HepG2 (cell line): ENCODE measurements around the gene ACD. TPM values are rescaled to one million over a fixed set of nuclear protein-coding genes. Genes with fewer than 3 reads are reported as not detected.

ENCODE experiments used
- ATAC-seq: fragments of 200-7000 bp; cut with Tn5 transposase; 3 replicates; pipeline ENCODE4 v1.9.1; 2020; ENCODE audit warnings: mild to moderate bottlenecking, moderate library complexity
- BruUV-seq: library from RNA; stranded (reverse); fragments of 400-500 nt; replicated peaks from 2 replicates; lab custom pipeline; 2021; lab: Mats Ljungman, UMichigan
- CTCF ChIA-PET: fragments of 300-600 bp; formaldehyde crosslinking; extraction: SDS; loops from one replicate; lab custom pipeline; 2021; ENCODE audit warnings: low total read pairs, inconsistent platforms, low intra/inter-chr PET ratio; lab: Yijun Ruan, JAX
- POLR2A ChIA-PET: fragments of 350-600 bp; sonication (Branson Sonifier 250); formaldehyde crosslinking; loops from one replicate; lab custom pipeline; 2020; ENCODE audit warnings: antibody characterized with exemption, inconsistent platforms; lab: Yijun Ruan, JAX
- DNase-seq: peaks from one replicate; pipeline ENCODE4 v3.0.0-alpha.2; 2015; ENCODE audit warnings: low spot score
- FAIRE-seq: peaks from 3 replicates; lab custom pipeline; 2011; peaks lifted over from hg19 to GRCh38; lab: Jason Lieb, UNC
- H2AFZ ChIP-seq: one replicate; pipeline ENCODE4 v1.6.1; 2011; ENCODE audit warnings: low read length, inconsistent platforms
- H3K27ac ChIP-seq: fragments of 300-600 bp; 3 replicates; pipeline ENCODE4 v1.8.0; 2011; ENCODE audit warnings: mixed run types, mild to moderate bottlenecking, mixed read lengths, low read length, inconsistent platforms; ENCODE audit not compliant: insufficient read depth; ENCODE audit errors: extremely low read length
- H3K27me3 ChIP-seq, 2 experiments: fragments of 200-600 bp in 1 of 2; 2 replicates in 1 of 2; 3 replicates in 1 of 2; pipeline versions ENCODE4 v1.6.0 to v1.8.0; 2011; ENCODE audit warnings: low read length in 2 of 2, mild to moderate bottlenecking in 2 of 2, moderate library complexity in 2 of 2, inconsistent platforms in 1 of 2; ENCODE audit not compliant: insufficient read depth in 2 of 2, control insufficient read depth in 1 of 2
- H3K36me3 ChIP-seq, 2 experiments: fragments of 200-600 bp in 1 of 2; replicated peaks in 1 of 2; 2 replicates in 1 of 2; 3 replicates in 1 of 2; pipeline versions ENCODE4 v1.5.1 to v1.8.0; 2011; ENCODE audit warnings: low read length in 2 of 2, inconsistent platforms in 1 of 2; ENCODE audit not compliant: insufficient read depth in 2 of 2, control insufficient read depth in 1 of 2
- H3K4me1 ChIP-seq: 2 replicates; pipeline ENCODE4 v1.5.1; 2012; ENCODE audit warnings: low read length, inconsistent platforms; ENCODE audit not compliant: insufficient read depth
- H3K4me2 ChIP-seq: 2 replicates; pipeline ENCODE4 v1.6.0; 2011; ENCODE audit warnings: low read depth, low read length, inconsistent platforms
- H3K4me3 ChIP-seq, 3 experiments: fragments of 200-600 bp in 1 of 3; sonication (generic), shearing (Covaris generic) in 1 of 3; replicated peaks in 1 of 3; 2 replicates each; pipeline ENCODE4 v1.5.1; 2011 to 2016; ENCODE audit warnings: low read length in 3 of 3, inconsistent platforms in 2 of 3, low read depth in 2 of 3, mild to moderate bottlenecking in 2 of 3, control low read depth in 1 of 3, mixed read lengths in 1 of 3; ENCODE audit not compliant: insufficient read depth in 1 of 3
- H3K79me2 ChIP-seq: one replicate; pipeline ENCODE4 v1.6.1; 2011; ENCODE audit warnings: low read length, inconsistent platforms; ENCODE audit not compliant: insufficient read depth
- H3K9ac ChIP-seq: 2 replicates; pipeline ENCODE4 v1.6.0; 2011; ENCODE audit warnings: mild to moderate bottlenecking, low read depth, low read length, inconsistent platforms; ENCODE audit not compliant: insufficient read depth
- H3K9me3 ChIP-seq: 2 replicates; pipeline ENCODE4 v1.5.1; 2012; ENCODE audit warnings: mild to moderate bottlenecking, low read length
- H4K20me1 ChIP-seq: 2 replicates; pipeline ENCODE4 v1.6.0; 2011; ENCODE audit warnings: inconsistent platforms, mild to moderate bottlenecking, low read length, moderate library complexity; ENCODE audit not compliant: insufficient read depth
- ATRX ChIP-seq: sonication (generic); formaldehyde crosslinking; IDR thresholded peaks from 2 replicates; pipeline ENCODE4 v1.4.0; 2020; ENCODE audit warnings: missing genetic modification reagents, borderline replicate concordance
- BRD4 ChIP-seq: sonication (generic); formaldehyde crosslinking; IDR thresholded peaks from 2 replicates; pipeline ENCODE4 v1.4.0; 2020; ENCODE audit warnings: missing genetic modification reagents
- DNMT1 ChIP-seq: sonication (generic); formaldehyde crosslinking; IDR thresholded peaks from 2 replicates; pipeline ENCODE4 v1.5.1; 2020; ENCODE audit warnings: mild to moderate bottlenecking, missing genetic modification reagents
- ELF1 ChIP-seq: sonication (generic); formaldehyde crosslinking; IDR thresholded peaks from 2 replicates; pipeline ENCODE4 v1.4.0; 2020; ENCODE audit warnings: missing genetic modification reagents
- HNF4A ChIP-seq: sonication (generic); formaldehyde crosslinking; IDR thresholded peaks from 2 replicates; pipeline ENCODE4 v1.4.0; 2020; ENCODE audit warnings: missing genetic modification reagents
- MTERF4 ChIP-seq: sonication (generic); formaldehyde crosslinking; IDR thresholded peaks from 2 replicates; pipeline ENCODE4 v1.8.0; 2023; ENCODE audit warnings: mild to moderate bottlenecking, missing genetic modification reagents
- NFATC3 ChIP-seq: sonication (generic); formaldehyde crosslinking; IDR thresholded peaks from 2 replicates; pipeline ENCODE4 v1.5.1; 2020; ENCODE audit warnings: mild to moderate bottlenecking, missing genetic modification reagents
- RBM22 ChIP-seq: fragments of 200-400 bp; formaldehyde crosslinking; optimal IDR thresholded peaks from 2 replicates; pipeline ENCODE3; 2017; ENCODE audit warnings: mild to moderate bottlenecking, low read length, moderate library complexity
- SCMH1 ChIP-seq: sonication (generic); formaldehyde crosslinking; IDR thresholded peaks from 2 replicates; pipeline ENCODE4 v1.9.0; 2021; ENCODE audit warnings: missing genetic modification reagents, mild to moderate bottlenecking, borderline replicate concordance
- THAP7 ChIP-seq: sonication (generic); formaldehyde crosslinking; IDR thresholded peaks from 2 replicates; pipeline ENCODE4 v1.8.1; 2023; ENCODE audit warnings: mild to moderate bottlenecking, missing genetic modification reagents
- ZNF124 ChIP-seq: sonication (generic); formaldehyde crosslinking; IDR thresholded peaks from 2 replicates; pipeline ENCODE4 v1.4.0; 2020; ENCODE audit warnings: missing genetic modification reagents
- ZNF704 ChIP-seq: sonication (generic); formaldehyde crosslinking; IDR thresholded peaks from 2 replicates; pipeline ENCODE4 v1.8.1; 2023; ENCODE audit warnings: mild to moderate bottlenecking, inconsistent platforms, moderate library complexity, missing genetic modification reagents, borderline replicate concordance
- ZNF776 ChIP-seq: sonication (generic); formaldehyde crosslinking; IDR thresholded peaks from 2 replicates; pipeline ENCODE4 v1.4.0; 2020; ENCODE audit warnings: mild to moderate bottlenecking, missing genetic modification reagents
- WGBS: methylation state at CpG from one replicate; pipeline ENCODE4 v1.1.6; 2017; ENCODE audit warnings: low lambda C conversion rate; 5-methylcytosine and 5-hydroxymethylcytosine counted together
- in situ Hi-C: cut with HindIII; loops from 2 replicates; pipeline ENCODE4 v1.10.0; 2017; ENCODE audit warnings: low pct_unique_long_range_greater_than_20kb; ENCODE audit not compliant: extremely low pct_ligation_motif_present
- intact Hi-C: fragments of 100-400 bp; cut with micrococcal nuclease; formaldehyde crosslinking; loops from one replicate; pipeline ENCODE4 v1.10.0; 2022; ENCODE audit not compliant: unreplicated experiment
- polyA plus RNA-seq, 8 experiments: library from polyadenylated mRNA; depleted of rRNA in 3 of 8; stranded (reverse) in 7 of 8; unstranded in 1 of 8; fragments of >200 nt; fragmentation: Illumina TruSeq in 4 of 8; extraction: Trizol in 4 of 8; gene quantifications; 2 replicates each; pipeline versions ENCODE4 v1.2.1 to v1.2.3, GENCODE V29; 2011 to 2016; ENCODE audit warnings: low read depth in 4 of 8, missing spikeins in 1 of 8, mixed read lengths in 1 of 8; ENCODE audit not compliant: insufficient read depth in 1 of 8
- total RNA-seq, 5 experiments: library from RNA; depleted of rRNA; stranded (reverse); fragments of >200 nt; fragmentation: Illumina TruSeq; extraction: Trizol; gene quantifications; 2 replicates each; pipeline ENCODE4 v1.2.3, GENCODE V29; 2016; ENCODE audit warnings: low read depth in 1 of 5

The ACD gene
- total and polyA plus RNA-seq, 2 of the 13 experiments (the other 11 are each of a cell fraction or from before 2014, with no cell fraction given): 32.6 to 38.3 TPM

- H3K4me1 ChIP-seq: peaks cover 43% of the 10 kb centered on the region
- ATAC-seq: no peak
- BruUV-seq: no TSS peak
- H3K27ac ChIP-seq: no peak overlapping the region
- TF ChIP-seq ATRX (CRISPR knock-in tag): no peak
- TF ChIP-seq RBM22: peak; percentile 64
- TF ChIP-seq ELF1: no peak
- no peak for TF ChIP-seq BRD4 (CRISPR knock-in tag)
- H3K36me3 ChIP-seq: no peaks in the 10 kb centered on the region
- ChIA-PET CTCF (interaction anchor here (4.2 kb wide), 1 partner anchor 148 kb away, joined by 118 read pairs; no protein-coding TSS in a partner anchor), POLR2A (interaction anchor here (1.6 kb wide), 1 partner anchor 9 kb away, joined by 3 read pairs; the partner anchor contains the start of gene ACD)
- no peak overlapping the region for H3K4me3 ChIP-seq
- H3K27me3 ChIP-seq: no peaks in the 10 kb centered on the region; a peak in 1 of 5 replicates
- H3K4me2 ChIP-seq: no peak overlapping the region
- in situ Hi-C loops: loop anchor here (5.0 to 10.0 kb wide), 2 partner anchors 138 to 265 kb away; partner anchors contain the start of genes CTRL, PSMB10, RANBP10 and TSNAXIP1
- WGBS: 80% methylated on average over 10 of the region's 10 CpGs
- no peaks in the 10 kb centered on the region for H3K79me2 ChIP-seq
- no peaks in the 10 kb centered on the region for H3K9me3 ChIP-seq
- intact Hi-C loops: loop anchor here (5.0 kb wide), 1 partner anchor 258 kb away; no protein-coding TSS in a partner anchor
- H3K9ac ChIP-seq: no peak overlapping the region
- no peak for FAIRE-seq
- H2AFZ ChIP-seq: no peak overlapping the region
- no peaks in the 10 kb centered on the region for H4K20me1 ChIP-seq
- DNase-seq: no peak
These were observed 9.5 kb upstream of the ACD start for GRCh38 chr16:67669499-67670101.

GRCh38 chr16:67668495-67669157 lies 8.6 kb upstream of the ACD start:
- intact Hi-C loops (loop anchor here (1.0 kb wide), 1 partner anchor 147 kb away; no protein-coding TSS in a partner anchor), in situ Hi-C loops (loop anchor here (5.0 to 10.0 kb wide), 2 partner anchors 139 to 266 kb away; partner anchors contain the start of genes CTRL, PSMB10, RANBP10 and TSNAXIP1)
- WGBS: 24% methylated on average over 4 of the region's 6 CpGs
- FAIRE-seq (no peak), ATAC-seq (peak; percentile 0; the same call in 2 of the 3 replicates), DNase-seq (no peak)
- Histone ChIP-seq H3K27ac (peak overlapping the region; percentile 21), H4K20me1 (no peaks in the 10 kb centered on the region), H3K9me3 (no peaks in the 10 kb centered on the region), H3K9ac (peak overlapping the region; percentile 76), H3K79me2 (no peaks in the 10 kb centered on the region), H3K4me2 (peak overlapping the region; percentile 98), H3K27me3 (no peaks in the 10 kb centered on the region; a peak in 1 of 5 replicates), H2AFZ (no peak overlapping the region), H3K4me1 (peaks cover 44% of the 10 kb centered on the region), H3K4me3 (peak overlapping the region; percentile 36 to 96 (median 47); a peak in 4 of 6 replicates), H3K36me3 (0 out of 5 replicates have a peak, but pooled peaks cover 0 to 3% of the 10 kb centered on the region in 2 experiments)
- no TSS peak for BruUV-seq
- CTCF ChIA-PET: interaction anchor here (0.7 to 4.2 kb wide), 8 partner anchors 16 to 174 kb away, joined by 3 to 118 read pairs (median 8); partner anchors contain the start of genes CARMIL2, CTCF and THAP11
- POLR2A ChIA-PET: interaction anchor here (0.6 to 3.8 kb wide), 7 partner anchors 50 to 416 kb away, joined by 3 to 28 read pairs (median 4); partner anchors contain the start of genes ATP6V0D1, CTCF, GFOD2 and RANBP10
- TF ChIP-seq THAP7: no peak
- TF ChIP-seq SCMH1: no peak
- TF ChIP-seq HNF4A (CRISPR knock-in tag): peak; percentile 52
- TF ChIP-seq NFATC3 (CRISPR knock-in tag): no peak
- no peak for TF ChIP-seq ZNF776 (CRISPR knock-in tag)
- 0 out of 2 replicates have a peak, but pooled peaks have one; percentile 7 for TF ChIP-seq DNMT1 (CRISPR knock-in tag)
- no peak for TF ChIP-seq ZNF704 (CRISPR knock-in tag)
- TF ChIP-seq ZNF124 (CRISPR knock-in tag): no peak
- TF ChIP-seq MTERF4 (CRISPR knock-in tag): 0 out of 2 replicates have a peak, but pooled peaks have one; percentile 14
